ENCODE data around the gene ZEB1. TPM values are rescaled to one million over a fixed set of nuclear protein-coding genes. Genes with fewer than 3 reads are reported as not detected.
A peak's percentile ranks its signal among the peaks of the same experiment; 100 is the strongest.

The ZEB1 gene
- total RNA-seq, 1 donor from 2014 or later = 29.9 TPM

DNA sequence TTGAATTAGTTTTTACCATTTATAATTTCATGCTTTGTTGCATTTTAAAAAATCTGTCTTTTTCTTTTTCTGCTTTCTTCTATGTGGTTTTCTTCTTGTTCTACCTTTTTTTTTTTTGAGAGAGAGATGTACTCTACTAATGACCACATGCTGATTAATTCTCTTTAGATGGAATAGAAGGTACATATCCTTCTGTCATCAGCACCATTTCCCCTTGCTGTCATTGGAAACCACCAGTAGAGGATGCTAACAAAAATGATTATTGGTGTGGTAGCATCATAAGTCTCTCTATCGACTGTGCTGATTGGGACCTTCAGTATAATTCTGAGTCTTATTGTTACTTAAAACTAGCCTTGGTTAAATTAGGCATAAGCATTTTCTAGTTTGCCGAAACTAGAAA lies 3.6 kb downstream of the ZEB1 start:
- Mint-ChIP-seq H3K9me3 (no peaks in the 10 kb centered on the region), H3K4me3 (peak overlapping the region; percentile 50), H3K4me1 (ENCODE audit: unreplicated experiment) (peaks cover 14% of the 10 kb centered on the region), H3K27me3 (peaks cover 69% of the 10 kb centered on the region), H3K27ac (no peak overlapping the region), H3K36me3 (no peaks in the 10 kb centered on the region)
- no peak for DNase-seq (ENCODE audit: extremely low spot score, unreplicated experiment)
- TF ChIP-seq, protein P1, sequence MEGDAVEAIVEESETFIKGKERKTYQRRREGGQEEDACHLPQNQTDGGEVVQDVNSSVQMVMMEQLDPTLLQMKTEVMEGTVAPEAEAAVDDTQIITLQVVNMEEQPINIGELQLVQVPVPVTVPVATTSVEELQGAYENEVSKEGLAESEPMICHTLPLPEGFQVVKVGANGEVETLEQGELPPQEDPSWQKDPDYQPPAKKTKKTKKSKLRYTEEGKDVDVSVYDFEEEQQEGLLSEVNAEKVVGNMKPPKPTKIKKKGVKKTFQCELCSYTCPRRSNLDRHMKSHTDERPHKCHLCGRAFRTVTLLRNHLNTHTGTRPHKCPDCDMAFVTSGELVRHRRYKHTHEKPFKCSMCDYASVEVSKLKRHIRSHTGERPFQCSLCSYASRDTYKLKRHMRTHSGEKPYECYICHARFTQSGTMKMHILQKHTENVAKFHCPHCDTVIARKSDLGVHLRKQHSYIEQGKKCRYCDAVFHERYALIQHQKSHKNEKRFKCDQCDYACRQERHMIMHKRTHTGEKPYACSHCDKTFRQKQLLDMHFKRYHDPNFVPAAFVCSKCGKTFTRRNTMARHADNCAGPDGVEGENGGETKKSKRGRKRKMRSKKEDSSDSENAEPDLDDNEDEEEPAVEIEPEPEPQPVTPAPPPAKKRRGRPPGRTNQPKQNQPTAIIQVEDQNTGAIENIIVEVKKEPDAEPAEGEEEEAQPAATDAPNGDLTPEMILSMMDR (conservative IDR thresholded peaks at IDR 0.05) = peak; percentile 35

DNA sequence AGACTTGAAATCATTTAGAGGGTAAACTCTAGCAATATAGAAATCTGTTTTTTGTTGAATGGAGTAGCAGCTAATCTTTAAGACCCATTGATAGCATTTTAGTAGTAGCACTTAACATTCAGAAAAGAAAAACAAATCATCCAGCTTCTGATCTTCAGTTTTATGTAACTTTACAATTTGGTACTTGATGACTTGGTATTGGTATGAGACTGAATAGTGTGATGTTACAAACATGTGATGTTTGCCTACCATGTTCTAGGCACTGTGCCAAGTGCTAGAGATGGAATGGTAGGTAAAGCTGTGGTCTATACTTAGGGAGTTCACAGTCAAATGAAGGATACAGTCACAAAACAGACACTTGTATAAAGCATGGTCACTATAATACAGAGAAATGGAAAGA lies 21.3 kb downstream of the ZEB1 start:
- TF ChIP-seq, protein P1 (conservative IDR thresholded peaks at IDR 0.05) = no peak
- H3K4me1 Mint-ChIP-seq (ENCODE audit: unreplicated experiment) = peaks cover 5% of the 10 kb centered on the region
- H3K27me3 Mint-ChIP-seq = peaks cover 7% of the 10 kb centered on the region
- no peaks in the 10 kb centered on the region for H3K36me3 Mint-ChIP-seq
- H3K4me3 Mint-ChIP-seq = no peak overlapping the region
- H3K9me3 Mint-ChIP-seq = no peaks in the 10 kb centered on the region
- no peak overlapping the region for H3K27ac Mint-ChIP-seq
- DNase-seq (ENCODE audit: extremely low spot score, unreplicated experiment) = no peak

DNA sequence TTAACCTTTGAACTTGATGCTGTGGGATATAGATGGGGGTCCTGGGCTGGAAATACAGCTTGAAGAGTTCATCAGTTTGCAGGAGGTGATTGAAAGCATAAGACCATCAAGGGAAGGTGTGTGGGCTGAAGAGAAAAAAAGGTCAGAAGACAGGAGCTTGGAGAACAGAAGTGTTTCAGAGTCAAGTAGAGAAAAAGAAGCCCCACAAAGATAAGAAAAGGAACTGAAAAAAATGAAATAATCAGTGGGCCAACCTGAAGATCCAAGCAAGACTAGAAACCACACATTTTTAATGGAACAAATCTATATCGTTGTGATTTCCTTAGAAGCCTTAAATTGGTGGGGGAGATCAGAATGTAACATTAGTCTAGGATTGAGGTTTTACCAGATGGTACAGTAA lies 22.5 kb downstream of the ZEB1 start:
- peaks cover 3% of the 10 kb centered on the region for H3K27me3 Mint-ChIP-seq
- H3K27ac Mint-ChIP-seq = no peak overlapping the region
- no peaks in the 10 kb centered on the region for H3K36me3 Mint-ChIP-seq
- no peaks in the 10 kb centered on the region for H3K9me3 Mint-ChIP-seq
- H3K4me1 Mint-ChIP-seq (ENCODE audit: unreplicated experiment) = peaks cover 5% of the 10 kb centered on the region
- H3K4me3 Mint-ChIP-seq = no peak overlapping the region
- no peak for DNase-seq (ENCODE audit: extremely low spot score, unreplicated experiment)
- TF ChIP-seq, protein P1 (conservative IDR thresholded peaks at IDR 0.05) = no peak

DNA sequence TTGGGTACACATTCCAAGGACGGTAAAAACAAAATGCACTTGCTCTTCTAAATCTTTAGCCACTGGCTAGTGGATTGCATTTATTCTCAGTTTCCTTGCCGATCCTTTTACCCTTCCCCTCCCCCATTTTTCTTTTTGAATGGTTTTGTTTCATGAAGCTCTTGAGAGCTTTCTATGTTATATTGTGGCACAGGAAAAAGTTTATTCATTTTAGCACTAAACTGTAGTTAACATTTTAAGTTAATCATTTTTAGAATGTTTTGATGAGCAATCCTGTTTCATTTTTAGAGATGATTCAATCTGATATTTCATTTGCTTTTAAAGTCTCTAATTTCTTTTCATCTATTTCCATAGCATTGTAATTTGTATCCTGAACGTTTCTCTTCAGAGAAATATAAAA lies 24.0 kb downstream of the ZEB1 start:
- Mint-ChIP-seq H3K9me3 (no peaks in the 10 kb centered on the region), H3K27me3 (peaks cover 3% of the 10 kb centered on the region), H3K4me1 (ENCODE audit: unreplicated experiment) (peaks cover 12% of the 10 kb centered on the region), H3K4me3 (no peak overlapping the region), H3K36me3 (no peaks in the 10 kb centered on the region), H3K27ac (no peak overlapping the region)
- TF ChIP-seq, protein P1 (conservative IDR thresholded peaks at IDR 0.05) = no peak
- no peak for DNase-seq (ENCODE audit: extremely low spot score, unreplicated experiment)

DNA sequence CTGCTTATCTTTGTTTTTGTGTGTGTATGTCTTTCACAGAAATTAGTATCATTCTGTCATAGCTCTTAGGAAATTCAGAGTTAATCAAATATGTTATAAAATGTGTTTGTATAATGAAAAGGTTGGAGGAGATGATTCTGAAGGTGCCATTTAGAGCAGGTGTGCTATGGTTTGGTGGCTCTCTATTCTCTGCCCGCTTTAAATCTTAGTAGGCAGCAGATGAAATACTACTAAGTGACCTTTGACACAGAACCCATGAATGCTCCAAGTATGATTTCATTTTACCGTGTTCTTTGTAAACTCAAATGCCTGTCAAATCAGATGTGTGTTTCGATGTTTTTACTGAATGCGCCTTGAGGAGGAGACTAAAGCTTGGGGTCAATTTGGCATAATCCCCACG lies 24.5 kb downstream of the ZEB1 start:
- Mint-ChIP-seq H3K4me1 (ENCODE audit: unreplicated experiment) (peaks cover 12% of the 10 kb centered on the region), H3K9me3 (no peaks in the 10 kb centered on the region), H3K27me3 (peaks cover 3% of the 10 kb centered on the region), H3K4me3 (no peak overlapping the region), H3K27ac (no peak overlapping the region), H3K36me3 (no peaks in the 10 kb centered on the region)
- DNase-seq (ENCODE audit: extremely low spot score, unreplicated experiment) = no peak
- TF ChIP-seq, protein P1 (conservative IDR thresholded peaks at IDR 0.05) = no peak

DNA sequence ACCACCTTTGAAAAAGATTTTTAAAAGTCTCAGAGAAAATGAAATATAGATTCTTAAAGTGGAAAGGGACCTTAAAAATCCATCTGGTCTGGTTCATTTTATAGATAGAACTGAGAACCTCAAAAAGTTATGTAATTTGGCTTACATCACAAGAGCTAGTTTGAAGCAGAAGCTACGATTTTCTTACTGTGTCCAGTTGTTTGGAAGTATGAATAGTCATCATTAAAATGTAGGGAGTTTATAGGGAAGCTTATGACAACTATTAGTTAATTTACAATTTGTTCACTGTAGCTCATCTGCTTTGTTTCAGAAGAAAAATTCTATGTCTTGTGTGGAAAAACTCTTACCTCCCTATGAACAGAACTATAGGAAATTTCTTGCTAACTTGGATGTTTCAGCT lies 26.9 kb downstream of the ZEB1 start:
- no peaks in the 10 kb centered on the region for H3K36me3 Mint-ChIP-seq
- H3K4me1 Mint-ChIP-seq (ENCODE audit: unreplicated experiment) = peaks cover 16% of the 10 kb centered on the region
- no peak overlapping the region for H3K4me3 Mint-ChIP-seq
- DNase-seq (ENCODE audit: extremely low spot score, unreplicated experiment) = no peak
- H3K9me3 Mint-ChIP-seq = no peaks in the 10 kb centered on the region
- TF ChIP-seq, protein P1 (conservative IDR thresholded peaks at IDR 0.05) = no peak
- peaks cover 3% of the 10 kb centered on the region for H3K27me3 Mint-ChIP-seq
- no peak overlapping the region for H3K27ac Mint-ChIP-seq

Measured in type B pancreatic cell (in vitro differentiated cells).